ENCODE measurements around the gene SFXN3.

GRCh38 chr10:101011517-101012423 is 19.3 kb upstream of the SFXN3 start:
- TF ChIP-seq CTCF (IDR thresholded peaks at IDR 0.05) (no peak), POLR2A (IDR thresholded peaks at IDR 0.05) (no peak)
